Activated CD4-positive, alpha-beta T cell treated with anti-CD3 and anti-CD28 coated beads, Interleukin-2, Interleukin-4, amounts not matched to agents 100 ng/mL and 50 ng/mL, durations not matched to agents 16 hours and 8 hours (primary cell): ENCODE data around the gene RPL23.

Source experiments
- DNase-seq: peaks from one replicate; pipeline ENCODE4 v3.0.0-alpha.2; 2020; ENCODE audit warnings: low spot score

The RPL23 gene

DNA sequence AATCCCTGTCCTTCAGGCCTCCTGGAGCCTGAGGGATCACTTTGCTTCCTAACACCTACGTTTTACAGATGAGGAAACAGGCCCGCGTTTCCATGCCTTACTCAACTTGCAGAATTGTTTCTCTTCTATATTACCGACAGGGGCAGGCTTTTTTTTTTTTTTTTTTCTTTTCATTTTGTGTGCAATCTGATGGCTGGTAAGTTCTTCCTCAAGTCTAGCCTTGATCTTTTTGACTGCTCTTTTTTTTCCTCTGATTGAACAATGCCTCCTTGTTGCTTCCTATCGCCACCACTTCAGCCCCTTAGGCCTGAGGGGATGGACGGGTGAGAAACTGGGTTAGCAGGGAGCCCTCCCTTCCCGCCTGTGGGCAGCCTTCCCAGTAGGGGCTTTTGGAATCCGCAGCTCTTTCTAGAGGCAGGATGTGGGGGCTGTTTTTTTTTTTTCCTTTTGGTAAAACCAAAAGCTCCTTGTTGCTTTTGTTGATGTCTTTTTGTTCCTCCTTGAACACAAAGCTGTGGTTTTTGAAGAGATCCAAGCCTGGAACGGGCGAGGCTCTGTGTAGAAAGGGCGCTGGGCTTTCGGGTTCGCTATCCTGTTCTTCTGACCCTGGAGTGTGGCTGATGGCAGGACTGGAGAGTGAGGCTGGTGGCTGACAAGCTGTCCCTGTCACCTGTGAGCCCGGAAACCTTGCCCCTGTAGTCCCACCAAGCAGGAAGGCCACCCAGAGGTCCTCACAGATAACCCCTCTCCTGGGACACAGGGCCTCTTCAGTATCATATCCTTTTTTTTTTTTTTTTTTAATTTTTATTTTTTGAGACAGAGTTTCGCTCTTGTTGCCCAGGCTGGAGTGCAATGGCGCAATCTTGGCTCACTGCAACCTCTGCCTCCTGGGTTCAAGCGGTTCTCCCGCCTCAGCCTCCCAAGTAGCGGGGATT lies 30.3 kb upstream of the RPL23 start:
- DNase-seq: no peak

DNA sequence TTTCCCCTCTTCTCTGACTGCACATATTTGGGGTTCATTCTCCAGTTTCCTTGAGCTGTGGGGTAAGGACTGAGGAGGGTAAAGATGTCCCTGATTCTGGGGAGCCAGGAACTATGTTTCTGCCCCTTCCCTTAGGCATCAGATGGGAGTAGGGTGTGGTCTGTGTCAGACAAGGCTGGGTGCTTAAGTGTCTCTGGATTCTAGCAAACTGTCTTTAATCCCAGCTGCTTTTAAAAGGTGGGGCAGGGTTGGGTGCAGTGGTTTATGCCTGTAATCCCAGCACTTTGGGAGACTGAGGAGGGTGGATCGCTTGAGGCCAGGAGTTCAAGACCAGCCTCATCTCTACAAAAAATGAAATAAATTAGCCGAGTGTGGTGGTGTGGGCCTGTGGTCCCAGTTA lies 29.3 kb upstream of the RPL23 start:
- no peak for DNase-seq

DNA sequence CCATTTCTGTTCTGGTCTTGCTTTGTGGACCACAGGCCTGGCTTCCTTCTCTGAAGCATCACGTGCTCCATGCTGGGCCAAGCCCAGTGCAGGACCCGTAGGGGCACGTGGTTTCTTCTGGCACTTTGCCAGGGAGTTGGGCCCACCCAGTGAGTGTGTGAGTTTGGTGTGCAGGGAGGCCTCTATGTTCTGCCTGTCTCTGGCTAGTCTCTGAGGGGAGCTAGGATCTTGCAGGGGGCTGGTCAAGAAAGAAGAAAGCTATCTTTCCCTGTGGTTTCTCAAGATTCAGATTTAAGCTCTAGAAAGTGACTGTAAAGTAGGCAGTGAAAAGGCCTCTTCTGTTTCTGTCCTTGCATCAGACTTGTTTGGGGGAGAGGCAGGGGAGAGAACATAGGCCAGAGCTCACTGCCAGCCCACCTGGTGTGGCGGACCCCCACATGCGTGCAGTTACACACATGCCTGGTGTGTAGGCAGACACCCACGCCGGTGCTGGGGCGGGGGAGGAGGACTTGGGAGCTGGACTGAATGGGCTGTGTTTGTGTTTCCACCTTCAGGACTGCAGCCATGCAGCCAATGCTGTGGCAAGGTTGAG lies 28.2 kb upstream of the RPL23 start:
- no peak for DNase-seq

DNA sequence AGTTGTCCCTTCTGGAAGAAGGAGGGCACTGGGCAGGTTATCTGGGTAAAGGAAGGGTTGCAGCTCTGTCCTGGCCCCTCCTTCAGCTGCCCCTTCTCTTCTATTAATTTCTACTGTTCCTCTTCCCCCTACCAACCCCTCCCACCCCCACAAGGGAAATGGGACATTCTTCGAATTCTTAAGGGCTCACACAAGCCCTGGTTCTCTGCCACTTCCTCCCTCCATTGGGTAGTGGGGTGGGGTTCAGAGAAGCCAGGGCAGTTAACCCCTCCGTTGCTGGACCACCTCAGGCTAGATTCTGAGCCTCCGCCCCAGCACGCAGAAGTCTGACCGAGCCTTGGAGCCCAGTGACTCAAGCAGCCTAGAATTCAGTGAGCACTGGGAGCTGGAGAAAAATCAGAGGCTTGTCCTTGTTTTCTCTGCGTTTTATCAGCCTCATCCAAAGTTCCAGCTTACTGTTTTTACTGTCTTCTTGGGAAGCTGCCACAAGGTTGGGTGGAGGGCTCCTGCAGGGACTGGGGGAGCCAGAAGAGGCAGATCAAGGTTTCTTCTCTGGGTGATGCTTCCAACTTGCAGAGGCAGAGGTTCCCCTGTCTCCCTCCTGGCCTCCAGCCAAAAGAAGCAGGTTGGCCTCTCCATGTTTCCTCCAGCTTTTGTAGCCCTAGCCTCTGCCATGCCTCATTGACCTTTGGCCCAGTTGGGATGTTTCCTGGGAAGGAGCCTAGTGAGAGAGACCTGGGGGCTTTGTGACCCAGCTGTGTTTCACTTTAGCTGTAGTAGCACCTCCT lies 26.6 kb upstream of the RPL23 start:
- no peak for DNase-seq

DNA sequence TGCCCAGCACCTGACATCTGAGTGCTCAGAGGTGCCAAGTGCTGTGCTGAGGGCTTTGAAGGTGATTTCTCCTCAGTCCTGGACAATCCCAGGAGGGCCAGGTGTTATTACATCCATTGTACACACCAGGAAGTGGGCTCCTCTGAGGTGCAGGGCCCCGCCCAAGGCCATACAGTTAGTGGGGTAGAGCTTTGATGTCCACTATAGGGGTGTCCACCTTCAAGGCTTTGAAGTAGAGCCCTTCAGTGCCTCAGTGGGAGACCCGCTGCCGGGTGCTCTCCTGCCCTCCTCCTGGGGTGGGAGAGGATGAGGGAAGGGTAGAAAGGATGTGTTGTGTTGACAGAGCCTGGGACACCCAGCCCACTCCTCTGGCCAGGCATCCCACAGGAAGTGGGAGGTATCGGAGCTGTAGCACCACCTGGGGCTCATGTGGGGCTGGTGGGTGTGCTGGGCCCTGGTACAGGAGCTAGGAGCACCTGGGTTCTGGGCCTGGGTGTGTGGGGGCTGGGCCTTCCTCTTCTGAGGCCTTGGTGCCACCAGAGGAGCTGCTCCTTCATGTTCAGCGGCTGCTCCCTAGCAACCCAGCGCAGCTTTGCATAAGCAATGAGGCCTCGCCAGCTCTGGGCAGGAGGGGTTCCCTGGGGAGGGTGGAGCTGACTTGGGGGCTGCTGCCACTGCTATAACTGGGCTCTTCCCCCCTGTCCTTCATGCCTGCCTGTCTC lies 23.8 kb upstream of the RPL23 start:
- DNase-seq: no peak

DNA sequence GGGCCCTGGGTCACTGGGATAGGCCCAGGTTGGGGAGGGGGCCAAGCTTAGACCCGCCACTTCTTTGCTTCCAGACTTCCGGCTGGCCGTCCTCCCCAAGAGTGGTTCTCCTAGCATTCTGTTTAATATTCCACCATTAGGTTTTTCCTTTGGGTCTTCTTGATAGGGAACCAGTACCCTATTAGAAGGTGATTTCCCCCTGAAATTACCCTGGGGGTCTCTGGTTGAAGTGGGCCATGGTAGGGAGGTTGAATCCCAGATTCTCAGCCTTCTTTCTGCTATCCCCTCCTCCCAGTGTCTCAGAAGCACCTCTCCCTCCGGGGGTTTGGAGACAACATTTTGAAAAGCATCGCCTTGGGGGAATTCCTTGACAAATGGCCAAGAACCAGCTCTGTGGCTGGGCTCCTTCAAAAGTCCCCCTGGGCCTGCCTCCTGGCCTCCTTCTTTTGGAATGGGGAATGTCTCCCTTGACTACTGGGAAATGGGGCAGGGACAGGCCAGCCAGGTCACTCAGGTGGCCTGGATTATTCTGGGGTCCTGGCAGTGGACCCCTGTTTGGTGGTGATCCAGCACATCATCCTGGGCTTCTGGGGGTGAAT lies 22.1 kb upstream of the RPL23 start:
- no peak for DNase-seq

DNA sequence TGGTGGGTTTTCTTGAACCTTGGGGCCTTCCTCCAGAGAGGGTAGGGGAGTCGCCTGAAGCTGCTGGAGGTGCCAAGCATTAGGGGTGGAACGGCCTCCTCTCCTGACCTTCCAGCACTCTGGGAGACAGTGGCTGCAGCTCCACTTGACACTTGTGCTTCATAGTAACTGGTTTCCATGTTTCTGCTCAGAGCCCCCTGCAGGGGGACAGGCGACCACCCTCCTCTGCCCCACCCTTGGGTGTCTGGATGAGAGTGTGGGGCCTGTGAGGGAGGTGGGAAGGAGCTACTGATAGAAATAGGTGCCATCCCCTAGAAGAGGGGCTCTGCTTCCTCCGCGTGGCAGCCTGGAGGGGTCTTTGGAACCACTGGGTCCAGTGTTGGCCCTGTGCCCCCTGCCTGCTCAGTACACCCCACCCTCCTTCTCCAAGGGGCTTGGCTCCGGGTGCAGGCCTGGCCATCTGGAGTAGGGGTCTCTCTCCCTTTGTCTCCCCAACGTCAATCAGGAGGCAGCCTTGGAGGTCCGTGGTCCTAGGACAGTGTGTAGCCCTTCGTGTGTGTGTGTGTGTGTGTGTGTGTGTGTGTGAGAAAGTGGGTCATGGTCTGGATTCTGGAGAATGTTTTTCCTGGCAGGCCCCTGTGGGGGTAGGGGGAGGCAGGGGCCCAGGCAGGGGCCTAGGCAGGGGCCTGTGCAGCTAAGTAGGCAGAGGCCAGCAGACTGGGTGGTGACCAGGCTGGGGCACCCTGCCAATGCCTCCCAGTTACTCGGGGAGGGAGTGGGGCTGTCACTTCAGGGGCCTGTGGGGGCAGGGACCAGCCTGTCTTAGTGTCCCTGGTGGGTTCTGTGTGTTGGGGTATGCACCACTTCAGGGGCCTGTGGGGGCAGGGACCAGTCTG lies 21.2 kb upstream of the RPL23 start:
- DNase-seq: no peak

DNA sequence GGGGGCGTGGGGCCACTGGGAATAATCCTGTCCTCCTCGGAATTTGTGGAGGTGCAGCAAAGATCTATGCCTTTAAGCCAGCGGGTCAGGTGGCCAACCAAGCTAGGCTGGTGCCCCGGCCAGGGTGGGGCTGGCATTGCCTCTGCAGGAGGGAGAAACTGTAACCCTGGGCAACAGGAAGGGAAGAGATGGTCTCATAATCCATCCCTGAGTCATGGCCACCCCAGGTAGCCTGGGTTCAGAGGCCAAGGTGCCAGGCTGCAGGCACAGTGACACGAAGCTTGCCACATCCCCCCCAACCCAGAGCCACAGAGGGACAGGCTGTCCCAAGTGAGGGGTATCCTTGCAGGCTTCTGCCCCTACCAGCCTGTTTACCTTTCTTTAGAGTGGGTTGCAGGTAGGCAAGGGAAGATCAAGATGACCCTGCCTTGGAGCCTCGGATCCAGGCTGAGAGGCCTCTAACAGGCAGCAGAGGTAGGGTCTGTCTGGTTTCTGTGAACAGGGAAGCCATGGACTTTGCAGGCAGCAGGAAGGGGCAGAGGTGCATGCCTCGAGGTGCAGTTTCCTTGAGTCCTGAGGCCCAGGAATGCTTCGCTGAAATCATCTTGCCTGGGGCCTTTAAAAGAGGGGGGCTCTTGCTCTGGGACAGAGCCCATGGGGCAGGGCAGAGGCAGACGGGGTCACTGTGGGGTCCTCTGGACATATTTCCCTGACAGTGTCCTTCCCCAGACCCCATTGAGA lies 20.3 kb upstream of the RPL23 start:
- DNase-seq: no peak

DNA sequence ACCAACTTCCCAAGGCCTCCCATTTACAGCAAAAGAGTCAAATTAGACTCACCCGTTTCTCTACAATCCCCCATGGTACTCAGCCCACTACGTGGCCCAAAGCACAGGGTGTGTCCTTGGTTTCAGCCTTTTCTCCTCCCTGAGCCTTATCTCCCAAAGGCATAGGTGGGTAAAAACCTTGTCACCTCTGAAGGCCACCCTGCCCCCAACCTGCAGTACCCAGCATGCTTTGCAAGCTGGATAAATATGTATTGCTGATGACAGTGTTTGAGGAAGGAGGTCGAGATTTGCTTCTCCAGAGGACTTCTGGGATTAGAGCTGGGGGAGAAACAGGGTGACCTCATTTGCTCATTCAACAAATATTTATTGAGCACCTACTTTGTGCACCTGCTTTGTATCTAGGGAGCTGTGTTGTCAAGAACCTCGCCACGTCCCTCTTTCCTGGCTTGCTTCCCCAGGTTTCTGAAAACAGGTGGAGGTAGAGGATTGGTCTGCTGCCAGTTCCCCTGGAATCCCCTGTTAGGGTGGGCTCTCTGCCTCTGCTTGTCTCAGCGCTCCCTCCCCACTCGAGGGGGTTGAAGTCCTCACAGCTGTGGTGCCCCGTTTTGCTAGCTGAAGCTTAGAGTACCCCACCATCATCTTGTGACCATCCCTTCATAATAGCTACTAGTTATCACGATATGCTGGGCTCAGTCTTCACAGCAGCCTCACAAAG lies 19.3 kb upstream of the RPL23 start:
- no peak for DNase-seq

DNA sequence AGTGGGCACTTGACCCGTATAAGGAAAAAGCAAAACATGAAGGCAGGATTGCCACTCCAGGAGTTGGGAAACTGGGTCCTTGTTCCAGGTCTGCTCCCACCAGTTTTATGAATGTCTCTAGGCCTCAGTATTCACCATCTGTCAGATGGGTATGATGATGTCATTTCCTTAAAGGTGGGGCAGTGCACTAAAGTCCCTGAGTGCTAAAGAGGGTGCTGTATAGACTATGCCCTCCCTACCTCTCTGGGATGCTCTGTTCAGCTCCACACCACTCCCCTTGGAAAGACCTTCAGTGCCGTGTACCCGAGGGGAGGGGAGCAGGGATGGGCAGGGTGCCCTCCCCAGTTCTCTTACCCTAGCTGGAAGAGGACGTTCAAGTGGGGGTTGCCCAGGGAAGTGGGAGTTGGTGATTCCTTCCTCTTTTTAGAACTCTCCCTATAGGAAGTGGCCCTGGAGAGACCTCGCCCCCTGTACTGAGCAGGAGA lies 18.5 kb upstream of the RPL23 start:
- peak; percentile 38 for DNase-seq

DNA sequence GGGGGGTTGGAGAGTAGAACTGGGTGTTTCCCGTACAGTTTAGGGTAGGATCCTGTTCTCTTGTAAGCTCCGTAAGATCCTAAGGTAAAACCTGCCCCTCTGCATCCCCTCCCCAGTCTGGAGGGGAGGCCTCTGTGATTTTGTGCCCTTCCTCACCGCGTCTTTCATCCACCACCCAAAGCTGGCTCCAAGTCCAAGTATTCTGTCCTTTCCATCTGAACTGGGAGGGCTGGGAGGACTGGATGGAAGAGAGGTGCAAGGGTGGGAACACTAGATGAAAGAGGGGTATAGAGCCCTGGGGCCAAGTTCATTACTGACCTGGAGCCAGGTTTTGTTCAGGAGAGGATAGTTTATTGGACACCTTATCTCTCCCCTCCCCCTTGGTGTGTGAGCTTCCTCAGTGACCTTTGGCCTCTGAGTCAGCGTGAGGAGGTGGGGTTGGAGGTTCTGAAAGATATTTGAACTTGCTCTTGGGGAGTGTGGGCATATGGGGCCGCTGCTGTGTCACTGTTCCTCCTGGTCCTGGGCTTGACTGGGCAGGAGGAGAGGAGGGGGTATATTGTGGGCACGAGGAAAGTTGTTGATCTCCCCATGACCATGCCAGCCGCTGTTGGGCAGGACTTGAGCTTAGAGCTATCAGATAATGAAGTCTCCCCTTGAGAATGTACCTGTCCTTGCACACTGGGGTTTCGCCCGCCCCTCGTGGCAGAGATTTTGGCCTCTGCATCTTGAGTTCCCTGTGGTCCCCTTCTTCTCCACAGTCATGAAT lies 17.9 kb upstream of the RPL23 start:
- peak; percentile 83 for DNase-seq

DNA sequence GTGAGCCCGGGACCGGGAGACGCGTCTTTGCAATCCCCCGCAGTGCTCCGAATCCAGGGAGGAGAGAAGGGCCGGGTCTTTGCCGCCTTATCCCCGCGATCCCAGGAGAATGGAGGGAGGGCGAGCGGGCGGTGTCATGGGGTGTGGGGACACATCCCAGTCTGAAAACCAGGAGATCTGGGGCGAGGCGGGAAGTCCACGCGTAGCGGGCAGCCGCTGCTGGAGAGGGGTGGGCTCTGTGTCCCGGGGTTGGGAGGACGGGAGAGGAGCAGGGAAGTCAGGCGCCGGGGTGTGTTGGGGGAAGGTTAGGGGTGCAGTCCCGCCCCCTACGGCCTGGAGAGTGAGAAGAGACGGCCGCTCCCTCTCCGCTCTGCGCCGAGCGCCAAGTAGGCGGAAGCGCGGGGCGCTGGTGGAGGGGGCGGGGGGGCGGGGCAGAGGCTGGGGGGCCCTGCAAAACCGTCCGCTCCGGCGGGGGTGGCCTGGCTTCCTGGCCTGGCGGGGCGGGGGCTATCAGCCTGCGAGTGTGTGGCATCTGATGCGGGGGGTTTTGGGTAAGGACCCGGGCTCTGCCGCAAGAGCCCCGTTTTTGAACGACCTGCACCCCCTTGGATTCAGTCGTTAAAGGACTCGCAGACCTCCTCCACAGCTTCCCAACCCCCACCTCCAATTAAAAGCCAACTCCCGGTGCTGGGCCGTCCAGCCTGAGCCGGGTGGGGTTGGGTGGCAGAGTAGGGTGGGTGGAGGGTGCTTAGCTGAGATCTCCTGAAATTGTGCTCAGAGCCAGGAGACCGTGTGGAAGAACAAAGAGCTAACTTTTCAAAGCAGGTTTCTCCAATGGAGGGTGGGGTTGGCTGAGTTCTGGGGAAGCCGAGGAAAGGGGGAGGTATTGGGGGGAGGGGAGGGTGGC lies 17.0 kb upstream of the RPL23 start:
- DNase-seq: peak; percentile 69

DNA sequence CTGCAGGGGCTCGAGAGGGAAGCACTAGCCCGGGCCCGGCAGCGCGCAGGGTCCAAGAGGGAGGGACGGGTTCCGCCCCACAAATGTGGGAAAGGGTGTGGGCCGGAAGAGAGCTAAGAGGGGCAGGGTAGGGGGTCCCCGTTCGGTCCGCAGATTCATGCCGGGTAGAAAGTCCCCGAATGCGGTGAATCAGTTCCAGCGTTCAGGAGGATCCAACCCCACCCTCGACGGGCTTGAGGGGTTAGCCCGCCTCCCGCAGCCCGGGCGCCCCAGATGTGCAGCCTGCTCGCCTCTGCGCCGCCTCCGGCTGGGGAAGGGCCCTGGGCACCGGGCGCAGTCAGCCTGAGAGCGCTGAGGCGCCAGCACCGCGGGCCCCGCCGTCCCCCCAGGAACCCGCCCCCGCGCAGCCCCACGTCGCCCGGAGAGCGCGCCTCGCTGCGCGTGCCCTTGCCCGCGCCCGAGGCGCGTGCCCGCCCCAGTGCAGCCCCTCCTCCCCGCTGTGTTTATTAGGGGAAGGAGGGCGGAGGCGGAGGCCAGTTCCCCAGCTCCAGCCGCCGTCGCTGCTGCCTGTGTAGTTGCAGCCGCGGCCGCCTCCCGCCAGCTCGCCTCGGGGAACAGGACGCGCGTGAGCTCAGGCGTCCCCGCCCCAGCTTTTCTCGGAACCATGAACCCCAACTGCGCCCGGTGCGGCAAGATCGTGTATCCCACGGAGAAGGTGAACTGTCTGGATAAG lies 16.2 kb upstream of the RPL23 start, which contains the start of gene LASP1:
TSS of gene LASP1 (plus strand) at position 533 of the 733 bp plus-strand sequence. CDS start at position 665, 132 bp downstream.
- DNase-seq: peak; percentile 90

DNA sequence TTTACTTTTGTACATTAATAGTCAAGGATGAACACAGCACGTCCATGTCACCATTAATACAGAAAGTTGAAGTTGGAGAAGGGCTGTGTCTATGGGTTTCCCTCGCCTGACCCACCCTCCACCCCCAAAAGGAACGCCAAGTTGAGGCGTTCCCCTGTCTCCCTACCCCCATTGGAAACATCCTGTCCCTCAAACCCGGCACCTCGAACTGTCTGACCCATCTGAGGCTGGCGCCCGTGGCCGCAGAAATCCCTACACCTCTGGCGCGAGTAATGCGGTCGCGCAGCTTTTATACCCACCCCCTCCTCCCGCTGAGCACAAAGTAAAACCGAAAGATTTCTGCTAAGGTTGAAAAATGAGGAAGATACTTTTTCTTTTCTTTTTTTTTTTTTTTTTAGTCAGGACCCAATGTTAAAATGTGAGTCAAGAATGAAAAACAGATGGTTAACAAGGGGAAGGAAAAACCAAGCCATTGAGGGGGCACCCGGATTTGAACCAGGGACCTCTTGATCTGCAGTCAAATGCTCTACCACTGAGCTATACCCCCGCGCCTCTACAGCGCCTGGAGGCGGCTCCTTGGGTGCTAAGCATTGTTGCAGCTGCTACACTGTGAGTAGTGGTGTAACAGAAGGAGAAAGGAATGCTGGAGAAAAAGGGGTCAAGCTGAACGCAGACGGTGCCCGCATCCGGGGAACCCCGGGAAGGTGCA lies 15.4 kb upstream of the RPL23 start:
- DNase-seq: peak; percentile 92

DNA sequence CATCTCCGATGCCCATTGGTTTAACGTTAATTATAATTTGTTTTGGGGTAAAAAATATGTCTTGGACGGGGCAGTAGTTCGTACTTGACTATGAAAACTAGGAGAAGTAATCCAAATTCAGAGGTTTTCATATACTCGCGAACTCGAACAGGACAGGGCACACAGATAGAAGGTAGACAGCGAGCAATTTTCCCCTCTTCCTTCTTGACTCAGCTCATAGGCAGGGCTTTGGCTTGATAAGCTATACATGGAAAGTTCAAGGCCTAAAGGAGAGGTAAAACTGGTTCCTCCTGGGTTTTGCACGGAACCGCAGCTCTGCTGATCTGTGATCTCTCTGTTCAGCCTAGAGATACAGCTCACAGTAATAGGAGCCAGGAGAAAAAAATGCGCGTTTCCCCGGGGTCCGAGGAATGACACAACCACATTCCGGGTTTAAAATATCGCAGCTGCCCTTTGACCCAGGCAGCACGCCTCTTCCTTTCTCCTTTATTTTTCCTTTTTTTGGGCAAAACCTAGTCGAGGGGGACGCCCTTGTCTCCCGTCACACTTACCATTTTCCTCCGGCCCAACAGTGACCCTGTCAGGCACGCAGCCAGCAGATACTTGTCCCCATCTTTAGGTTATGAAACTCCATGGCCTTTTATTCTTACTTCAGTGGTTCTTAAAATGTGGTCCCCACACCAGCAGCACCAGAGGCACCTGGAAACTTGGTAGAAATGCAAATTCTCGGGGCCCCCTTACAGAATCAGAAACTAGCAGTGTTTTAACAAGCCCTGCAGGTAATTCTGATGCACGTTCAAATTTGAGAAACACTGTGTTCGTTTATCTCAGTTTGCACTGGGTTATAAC lies 14.7 kb upstream of the RPL23 start:
- peak; percentile 40 for DNase-seq
